GM12878 (cell line): ENCODE results near the gene IGFALS. TPM values are rescaled to one million over a fixed set of nuclear protein-coding genes. Genes with fewer than 3 reads are reported as not detected.

ENCODE experiments used
- CHD1 ChIP-seq: IDR thresholded peaks from 2 replicates; pipeline ENCODE4 v1.6.1; 2012; ENCODE audit warnings: low read depth, low read length, improper control_type of control experiment
- CREM ChIP-seq: IDR thresholded peaks from 2 replicates; pipeline ENCODE4 v1.6.1; 2014; ENCODE audit warnings: antibody characterized with exemption, low read depth
- E2F8 ChIP-seq: fragments of 450-650 bp; IDR thresholded peaks from 2 replicates; pipeline ENCODE4 v1.6.1; 2018; ENCODE audit warnings: mild to moderate bottlenecking, low read depth, moderate library complexity; ENCODE audit not compliant: partially characterized antibody
- ETV6 ChIP-seq, 2 experiments: fragments of 450-650 bp in 1 of 2; IDR thresholded peaks in 1 of 2; conservative IDR thresholded peaks in 1 of 2; 2 replicates each; pipeline ENCODE4 v1.6.1; 2014; ENCODE audit warnings: antibody characterized with exemption in 1 of 2, borderline replicate concordance in 1 of 2, low read depth in 1 of 2, mild to moderate bottlenecking in 1 of 2, moderate library complexity in 1 of 2
- FOXM1 ChIP-seq: IDR thresholded peaks from 2 replicates; pipeline ENCODE4 v1.6.1; 2012; ENCODE audit warnings: low read depth, mild to moderate bottlenecking, inconsistent platforms, low read length, moderate library complexity
- HCFC1 ChIP-seq: fragments of 150-350 bp; IDR thresholded peaks from 2 replicates; pipeline ENCODE4 v1.6.1; 2014; ENCODE audit warnings: low read length
- HDAC6 ChIP-seq: fragments of 200-600 bp; sonication (generic); IDR thresholded peaks from one replicate; pipeline ENCODE4 v1.8.0; 2017; ENCODE audit warnings: antibody characterized with exemption; ENCODE audit not compliant: unreplicated experiment
- KDM1A ChIP-seq: fragments of 200-600 bp; sonication (generic); IDR thresholded peaks from 2 replicates; pipeline ENCODE4 v1.6.1; 2016; ENCODE audit warnings: borderline replicate concordance
- NFYB ChIP-seq: IDR thresholded peaks from 2 replicates; pipeline ENCODE4 v1.6.1; 2011; ENCODE audit warnings: low read depth, mild to moderate bottlenecking, low read length, improper control_type of control experiment, moderate library complexity; ENCODE audit not compliant: insufficient read depth
- POLR2AphosphoS5 ChIP-seq: IDR thresholded peaks from 2 replicates; pipeline ENCODE4 v1.6.1; 2011; ENCODE audit warnings: mild to moderate bottlenecking, low read length, inconsistent platforms
- PRDM15 ChIP-seq: fragments of 450-650 bp; formaldehyde crosslinking; IDR thresholded peaks from 2 replicates; pipeline ENCODE4 v1.4.0; 2020; ENCODE audit warnings: mild to moderate bottlenecking, moderate library complexity
- SIX5 ChIP-seq: IDR thresholded peaks from 2 replicates; pipeline ENCODE4 v1.6.1; 2011; ENCODE audit warnings: mild to moderate bottlenecking, low read depth, low read length, moderate library complexity; ENCODE audit not compliant: severe bottlenecking
- SMARCA5 ChIP-seq: fragments of 450-650 bp; IDR thresholded peaks from 2 replicates; pipeline ENCODE4 v1.6.1; 2017; ENCODE audit warnings: mild to moderate bottlenecking
- SMC3 ChIP-seq: IDR thresholded peaks from 2 replicates; pipeline ENCODE4 v1.6.1; 2011; ENCODE audit warnings: low read length, improper control_type of control experiment, borderline replicate concordance
- SRF ChIP-seq, 2 experiments: IDR thresholded peaks; 2 replicates each; pipeline ENCODE4 v1.6.1; 2011; ENCODE audit warnings: low read depth in 2 of 2, low read length in 2 of 2, mild to moderate bottlenecking in 1 of 2, moderate library complexity in 1 of 2
- ZNF592 ChIP-seq: fragments of 450-650 bp; IDR thresholded peaks from 2 replicates; pipeline ENCODE4 v1.6.1; 2017; ENCODE audit warnings: mild to moderate bottlenecking, moderate library complexity
- polyA plus RNA-seq, 11 experiments: library from polyadenylated mRNA; depleted of rRNA in 4 of 11; unstranded in 6 of 11; stranded (reverse) in 5 of 11; fragments of >200 nt; fragmentation: Nextera tagmentation in 4 of 11; fragmentation: Illumina TruSeq in 1 of 11; extraction: Ambion mirVana in 4 of 11; extraction: Trizol in 1 of 11; gene quantifications; 1 replicate in 1 of 11; 2 replicates in 10 of 11; pipeline versions ENCODE4 v1.2.1 to v1.2.3, GENCODE V29; 2011 to 2016; ENCODE audit warnings: inconsistent platforms in 2 of 11, missing spikeins in 2 of 11, low read depth in 1 of 11
- total RNA-seq, 4 experiments: library from RNA; depleted of rRNA in 3 of 4; stranded (reverse); fragments of >200 nt in 3 of 4; fragmentation: Illumina TruSeq in 1 of 4; extraction: Trizol in 1 of 4; gene quantifications; 2 replicates each; pipeline versions ENCODE4 v1.2.1 to v1.2.3, GENCODE V29; 2013 to 2021

The IGFALS gene
- total and polyA plus RNA-seq, 10 of the 15 experiments (the other 5 are each of a cell fraction or from before 2014, with no cell fraction given): 0.04 to 0.11 TPM; not detected in 8

- TF ChIP-seq PRDM15 (CRISPR knock-in tag) (no peak), POLR2AphosphoS5 (peak; percentile 76; the same call in 1 of the 2 replicates), SMARCA5 (peak; percentile 99), ETV6 (conservative IDR thresholded peaks at IDR 0.05 in 1 of 2, IDR thresholded peaks at IDR 0.05 in 1 of 2; ENCODE audit: borderline replicate concordance in 1 of 2, low read depth in 1 of 2) (no peak), E2F8 (peak; percentile 43), CREM (peak; percentile 55), SMC3 (peak; percentile 36), NFYB (no peak), HCFC1 (peak; percentile 85), SIX5 (peak; percentile 70), SRF (IDR thresholded peaks at IDR 0.05; ENCODE audit: low read depth in 2 of 2, low read length in 2 of 2) (peak; percentile 51 to 87; a peak in 2 of 4 replicates), KDM1A (no peak), FOXM1 (no peak), CHD1 (peak; percentile 83; the same call in 1 of the 2 replicates), HDAC6 (no peak), ZNF592 (no peak; the same call in 1 of the 2 replicates)
These were observed 20.4 kb downstream of the IGFALS start, which contains the start of gene MRPS34 (continued) for GRCh38 chr16:1772908-1773702.
